ENCODE data around the gene PLCB1.

Gene PLCB1

GRCh38 chr20:8671370-8671961 is 539.4 kb downstream of the PLCB1 start:
- no peak for DNase-seq

- DNase-seq = no peak
These were observed 541.0 kb downstream of the PLCB1 start for GRCh38 chr20:8673116-8673515.

GRCh38 chr20:8675896-8676295 is 543.8 kb downstream of the PLCB1 start:
- no peak for DNase-seq

GRCh38 chr20:8678098-8678776 is 546.2 kb downstream of the PLCB1 start:
- no peak for DNase-seq

DNA sequence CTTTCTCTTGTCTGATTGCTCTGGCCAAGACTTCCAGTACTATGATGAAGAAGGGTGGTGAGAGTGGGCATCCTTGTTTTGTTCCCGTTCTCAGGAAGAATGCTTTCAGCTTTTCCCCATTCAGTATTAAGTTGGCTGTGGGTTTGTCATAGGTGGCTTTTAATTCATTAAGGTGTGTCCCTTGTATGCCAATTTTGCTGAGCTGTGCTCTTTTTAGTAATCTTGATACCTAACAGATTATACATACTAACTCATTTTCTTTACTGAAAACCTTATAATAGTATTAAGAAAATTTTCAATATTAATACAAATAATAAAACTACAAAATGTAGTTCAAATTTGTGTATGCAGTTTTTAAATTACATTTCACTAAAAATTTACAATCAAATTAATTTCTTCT is 557.3 kb downstream of the PLCB1 start:
- no peak for DNase-seq

DNA sequence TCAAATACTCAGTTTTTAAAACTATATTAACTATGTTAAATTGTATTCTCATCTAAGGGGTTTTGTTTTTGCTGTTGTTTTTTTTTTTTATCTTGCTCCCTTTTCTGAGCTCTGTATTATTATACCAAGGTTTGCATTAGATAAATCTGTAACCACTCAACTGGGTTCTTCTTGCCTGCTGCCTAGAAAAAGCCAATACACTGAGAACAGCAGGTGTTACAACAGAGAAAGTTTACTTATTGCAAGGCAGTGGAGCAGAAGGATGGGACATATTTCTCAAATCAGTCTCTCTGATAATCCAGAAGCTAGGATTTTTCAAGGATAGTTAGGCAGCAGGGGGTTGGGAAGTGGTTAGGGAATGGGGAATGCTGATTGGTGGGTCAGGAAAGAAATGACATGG is 558.0 kb downstream of the PLCB1 start:
- no peak for DNase-seq

DNA sequence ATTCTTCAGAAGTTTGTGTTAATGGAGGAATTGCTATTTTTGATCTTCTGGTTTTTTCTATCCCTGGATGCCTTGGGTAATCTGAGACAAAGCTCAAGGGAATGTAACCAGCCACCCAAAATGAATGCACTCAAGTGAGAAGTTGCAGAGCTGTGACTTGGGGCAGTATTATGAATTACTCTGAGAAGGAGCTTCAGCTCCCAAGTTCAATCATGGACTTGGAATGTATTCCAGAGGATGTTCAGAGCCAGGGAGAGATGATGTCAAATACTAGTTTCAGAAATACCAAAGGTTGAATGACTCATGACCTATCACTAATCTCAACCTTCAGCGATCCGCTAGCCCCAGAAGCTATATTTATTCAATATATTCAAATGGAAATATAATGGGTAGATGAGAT is 561.6 kb downstream of the PLCB1 start:
- no peak for DNase-seq

DNA sequence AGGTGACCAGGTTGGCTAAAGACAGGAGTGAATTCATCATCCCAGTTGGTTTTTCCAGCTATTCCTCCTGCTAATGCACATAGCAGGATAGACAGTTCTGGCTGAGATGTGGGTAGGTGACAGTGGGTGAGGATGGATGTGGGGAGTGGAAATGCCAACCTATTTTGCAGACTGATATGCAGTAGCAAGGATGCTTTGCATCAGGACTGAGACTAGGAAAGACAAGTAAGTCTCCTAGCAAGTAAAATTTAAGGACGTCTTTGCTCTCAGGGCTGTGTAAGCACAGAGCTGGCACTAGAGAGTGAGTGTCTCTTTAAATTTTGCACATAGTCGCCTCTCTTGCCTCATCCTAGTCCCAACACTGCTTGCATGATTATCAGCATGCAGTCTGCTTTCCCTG is 568.7 kb downstream of the PLCB1 start:
- DNase-seq = no peak

DNA sequence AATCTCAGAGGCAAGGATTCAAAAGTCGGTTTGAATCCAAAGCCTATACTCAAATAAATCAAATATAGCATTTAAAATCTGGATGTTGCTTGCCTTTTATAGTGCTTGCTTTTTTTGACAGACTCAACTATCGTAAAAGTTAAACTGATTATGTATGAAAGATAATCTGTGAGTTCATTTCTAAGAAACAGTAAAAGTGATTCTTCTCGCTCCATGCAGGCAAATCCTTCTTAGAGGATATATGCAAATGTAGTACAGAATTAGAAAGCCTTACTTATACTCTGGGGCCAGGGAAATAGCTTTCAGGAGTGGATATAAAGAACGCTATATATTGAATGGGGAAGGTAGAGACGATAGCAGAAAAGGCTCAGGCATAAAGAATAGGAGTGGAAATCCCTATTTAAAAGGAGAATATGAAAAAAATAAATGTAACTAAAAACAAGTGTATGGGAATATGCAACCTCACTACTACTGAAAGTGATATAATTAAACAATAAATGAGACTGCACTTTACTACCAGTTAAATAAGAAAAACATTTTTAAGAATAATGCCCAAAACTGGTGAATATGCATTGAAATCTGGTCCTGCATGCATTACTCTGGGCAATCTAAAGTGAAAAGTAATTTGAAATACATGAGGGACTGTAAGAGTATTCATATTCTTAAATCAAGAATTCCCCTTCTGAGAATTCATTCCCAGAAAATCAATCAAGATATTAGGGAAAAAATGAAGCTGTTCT is 575.1 kb downstream of the PLCB1 start:
- DNase-seq = no peak

- DNase-seq = no peak
These were observed 577.6 kb downstream of the PLCB1 start for GRCh38 chr20:8709627-8710026.

DNA sequence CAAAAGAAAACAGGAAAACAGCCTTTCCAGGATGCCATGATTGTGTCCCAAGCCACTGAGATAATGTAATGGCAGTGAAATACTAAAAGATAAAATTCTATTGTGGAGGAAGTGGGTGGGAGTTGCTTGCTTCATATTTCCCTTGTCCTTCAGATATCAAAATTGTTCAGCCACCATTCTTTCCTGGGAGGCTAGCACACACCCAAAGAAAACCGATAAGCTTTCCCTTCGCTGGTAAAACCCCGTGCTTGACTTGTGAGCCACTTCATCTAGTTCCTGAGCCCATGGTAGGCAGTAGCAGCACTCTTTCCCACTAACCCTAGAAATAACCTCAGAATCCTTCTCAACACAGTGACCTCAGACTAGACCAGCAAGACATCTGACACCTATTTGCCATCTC is 579.4 kb downstream of the PLCB1 start:
- DNase-seq = no peak

GRCh38 chr20:8714206-8714605 is 582.1 kb downstream of the PLCB1 start:
- DNase-seq = no peak

GRCh38 chr20:8718279-8718678 is 586.2 kb downstream of the PLCB1 start:
- DNase-seq = no peak

GRCh38 chr20:8720089-8720488 is 588.0 kb downstream of the PLCB1 start:
- DNase-seq = no peak

- peak; percentile 3 to 8 for DNase-seq
These were observed 589.0 kb downstream of the PLCB1 start for GRCh38 chr20:8721098-8721497.

GRCh38 chr20:8722277-8722928 is 590.3 kb downstream of the PLCB1 start:
- peak in 1 of 2 experiments; percentile 11 for DNase-seq

DNA sequence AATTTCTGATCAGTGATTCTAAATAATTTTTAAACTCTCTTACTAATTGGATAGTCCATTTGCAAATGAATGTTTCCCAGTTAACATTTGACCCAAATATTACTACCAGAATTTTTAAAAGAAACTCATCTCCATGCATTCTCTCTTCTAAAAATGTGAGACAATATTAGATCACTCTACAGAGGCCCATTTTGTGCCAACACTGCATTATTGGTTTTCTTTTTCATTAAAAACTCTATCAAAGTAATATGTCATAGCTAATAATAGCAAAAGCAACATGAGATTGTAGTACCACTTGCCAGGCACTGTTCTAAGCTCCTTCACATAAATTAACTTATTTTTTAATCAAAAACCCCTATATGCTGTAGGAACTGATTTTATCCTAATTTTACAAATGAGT is 591.2 kb downstream of the PLCB1 start:
- no peak for DNase-seq

- DNase-seq = no peak
These were observed 592.8 kb downstream of the PLCB1 start for GRCh38 chr20:8724884-8725283.

GRCh38 chr20:8726460-8726859 is 594.4 kb downstream of the PLCB1 start:
- DNase-seq = no peak

- no peak for DNase-seq
These were observed 602.9 kb downstream of the PLCB1 start for GRCh38 chr20:8735014-8735413.

GRCh38 chr20:8735674-8736073 is 603.6 kb downstream of the PLCB1 start:
- no peak for DNase-seq

- no peak for DNase-seq
These were observed 608.2 kb downstream of the PLCB1 start for GRCh38 chr20:8740265-8740664.

GRCh38 chr20:8744228-8744844 is 612.3 kb downstream of the PLCB1 start:
- no peak for DNase-seq
